ENCODE measurements around the gene DHX35.

Gene DHX35

DNA sequence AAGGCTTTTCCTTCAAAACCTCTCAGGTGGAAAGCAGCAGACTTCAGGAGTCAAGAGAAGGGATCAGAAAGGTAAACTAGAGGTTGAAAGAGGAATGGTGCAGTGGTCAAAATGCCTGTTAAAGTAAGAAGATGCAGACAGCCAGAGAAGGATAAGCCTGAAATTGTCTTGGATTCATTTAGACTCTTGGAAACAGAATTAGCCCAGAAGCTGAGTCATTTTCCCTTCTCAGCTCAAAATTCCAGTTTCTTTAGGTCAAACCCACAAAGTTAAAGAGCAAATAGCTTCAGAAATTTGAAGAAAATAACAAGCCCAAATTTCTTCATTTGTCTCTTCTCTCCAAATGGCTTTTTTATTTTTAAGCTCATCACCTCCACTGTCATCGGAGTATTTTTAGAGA lies 73.9 kb downstream of the DHX35 start:
- no peak for DNase-seq

DNA sequence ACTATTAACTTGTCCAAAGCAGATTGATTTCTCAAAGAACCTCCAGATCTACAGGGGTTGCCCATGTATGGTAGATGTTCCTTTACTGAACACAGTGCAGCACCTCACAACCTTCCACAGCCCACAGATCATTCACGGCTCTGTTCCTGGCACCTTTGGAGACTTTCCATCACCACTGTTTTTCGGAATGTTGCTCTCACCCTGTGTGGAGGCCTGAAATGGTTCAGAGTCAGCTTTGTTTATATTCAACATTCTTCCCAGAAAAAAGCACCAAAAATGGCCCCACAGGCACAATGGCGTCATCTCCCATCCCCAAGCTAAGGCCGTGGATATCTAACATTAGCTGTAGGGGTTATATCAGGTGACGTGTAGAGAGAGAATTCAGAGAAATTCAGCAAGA lies 74.7 kb downstream of the DHX35 start:
- no peak for DNase-seq

DNA sequence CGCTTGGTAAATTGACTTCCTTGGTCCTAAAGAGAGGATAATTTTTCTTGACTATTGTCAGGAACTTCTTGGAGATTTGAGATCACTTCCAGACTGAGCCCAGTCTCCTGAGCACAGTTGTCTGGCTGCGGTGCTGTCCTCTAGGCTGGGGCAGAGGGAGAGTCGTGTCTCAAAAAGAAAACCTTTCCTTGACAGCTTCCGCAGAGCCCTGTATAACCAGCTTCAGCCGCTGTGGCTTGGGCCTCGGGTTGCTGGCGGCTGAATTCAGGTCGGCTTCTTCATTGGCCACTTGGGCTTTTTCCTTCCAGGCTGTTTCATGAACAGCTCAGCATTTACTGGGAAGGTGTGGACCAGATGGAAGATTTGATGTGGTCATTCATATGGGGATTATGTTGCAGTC lies 75.9 kb downstream of the DHX35 start:
- no peak for DNase-seq

DNA sequence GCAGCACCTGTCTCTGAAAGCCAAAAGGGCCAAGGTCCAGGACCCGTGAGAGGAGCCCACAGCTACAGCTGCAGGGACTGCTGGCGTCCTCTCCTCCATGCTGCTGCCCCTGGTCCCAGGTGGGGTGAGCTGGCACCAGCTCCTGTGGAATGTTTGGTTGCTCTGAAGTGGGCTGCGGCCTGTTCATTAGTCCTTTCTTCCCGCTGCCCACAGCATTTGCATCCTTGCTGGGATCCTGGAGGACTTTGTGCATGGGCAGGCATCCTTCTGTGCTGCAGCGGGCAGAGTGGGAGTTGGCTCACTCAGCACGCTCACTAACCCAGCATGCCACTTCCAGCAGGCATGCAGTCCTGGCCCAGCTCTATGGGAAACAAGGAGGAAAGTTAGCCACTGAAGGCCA lies 76.4 kb downstream of the DHX35 start:
- no peak for DNase-seq

DNA sequence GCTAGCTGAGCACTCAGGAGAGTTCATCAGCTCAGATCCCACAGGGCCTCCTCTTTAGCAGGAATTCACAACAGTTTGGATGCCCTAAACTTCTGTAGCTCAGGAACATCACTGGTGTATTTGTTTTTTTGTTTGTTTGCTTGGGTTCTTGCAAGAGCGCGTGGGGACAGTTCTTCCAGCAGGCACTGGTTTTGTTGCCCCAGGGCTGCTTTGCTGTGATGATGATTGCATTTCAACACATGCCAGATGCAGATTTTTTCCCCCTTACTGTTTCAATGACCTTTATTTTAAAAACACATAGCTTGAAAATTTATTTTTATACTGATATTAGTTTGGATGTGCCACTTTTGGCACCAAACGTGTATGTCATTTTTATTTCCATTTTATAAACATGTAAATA lies 77.1 kb downstream of the DHX35 start:
- no peak for DNase-seq

DNA sequence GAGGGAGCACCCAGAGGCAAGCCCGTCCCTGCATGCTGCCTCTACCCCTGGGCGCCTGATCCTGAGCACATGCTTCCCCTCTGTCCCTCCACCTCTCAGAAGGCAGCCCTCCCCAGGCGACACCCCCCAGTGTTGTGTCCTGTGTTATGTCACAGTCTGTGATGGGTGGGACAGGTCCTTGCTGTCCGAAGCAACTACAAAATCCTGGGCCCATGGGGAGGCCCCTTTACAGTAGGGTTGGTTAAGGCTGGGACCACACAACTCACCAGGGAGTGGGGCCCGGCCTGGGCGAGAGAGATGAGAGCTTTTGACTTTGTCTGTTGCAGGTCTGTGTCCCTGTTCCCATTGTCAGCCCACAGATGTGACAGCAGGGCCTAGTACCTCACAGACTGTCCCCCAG lies 78.0 kb downstream of the DHX35 start:
- no peak for DNase-seq

DNA sequence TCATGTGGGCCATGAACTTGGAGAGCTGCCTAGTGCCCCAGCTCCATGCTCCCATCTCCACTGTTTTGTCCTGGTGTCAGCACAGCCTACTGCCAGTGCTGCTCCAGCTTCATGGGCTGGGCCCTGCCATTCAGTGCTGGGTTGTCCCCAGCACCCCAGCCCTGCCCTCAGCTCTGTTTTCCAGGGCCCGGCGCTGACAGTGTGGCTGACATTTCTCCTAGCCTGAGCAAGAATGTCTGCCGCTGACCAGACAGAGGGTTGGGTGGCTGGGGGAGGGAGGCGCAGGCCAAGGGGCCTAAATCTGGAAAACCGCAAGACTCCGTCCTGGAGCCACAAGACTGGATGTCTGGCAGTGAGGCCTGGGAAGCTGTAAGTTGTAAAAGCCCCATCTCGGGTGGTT lies 78.9 kb downstream of the DHX35 start:
- DNase-seq, result no peak

DNA sequence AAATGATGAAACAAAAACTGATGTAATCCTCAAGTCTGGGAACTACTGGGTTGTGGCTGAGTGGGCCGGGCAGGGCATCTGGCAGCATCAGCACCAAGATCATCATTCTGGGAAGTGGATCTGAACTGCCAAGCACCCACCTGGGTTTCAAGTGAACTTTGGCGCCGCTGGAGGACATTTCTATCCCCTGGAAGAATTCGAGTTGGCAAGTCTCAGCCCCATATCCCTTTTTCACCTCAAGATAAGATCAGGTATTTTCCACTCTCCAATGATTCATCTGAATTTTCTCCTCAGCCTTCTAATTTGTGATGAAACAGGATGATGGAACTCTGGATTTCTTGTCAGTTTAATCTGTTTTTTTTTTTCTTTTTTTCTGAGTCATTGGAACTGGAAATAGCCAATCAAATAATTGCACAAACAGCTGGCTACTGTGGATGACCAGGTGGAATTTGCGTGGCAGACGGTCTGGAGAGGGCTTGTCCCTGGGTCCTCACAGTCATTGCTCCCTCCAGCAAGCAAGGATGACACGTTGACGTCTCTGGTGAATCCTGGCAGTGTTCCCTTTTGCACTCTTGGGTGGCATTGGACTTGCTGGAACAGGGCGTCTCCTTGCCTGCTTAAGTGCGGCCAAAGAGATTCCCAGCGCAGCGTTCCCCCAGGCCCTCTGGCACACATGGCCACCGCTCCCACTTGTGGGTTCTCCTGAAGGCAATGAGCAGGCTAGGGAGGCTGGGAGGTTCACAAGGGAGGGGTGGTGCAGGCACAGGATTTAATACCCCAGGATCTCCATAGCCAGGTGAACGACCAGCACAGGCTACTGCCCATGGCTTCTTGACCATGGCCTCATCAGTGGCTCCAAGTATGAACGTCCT lies 80.4 kb downstream of the DHX35 start:
- no peak for DNase-seq

DNA sequence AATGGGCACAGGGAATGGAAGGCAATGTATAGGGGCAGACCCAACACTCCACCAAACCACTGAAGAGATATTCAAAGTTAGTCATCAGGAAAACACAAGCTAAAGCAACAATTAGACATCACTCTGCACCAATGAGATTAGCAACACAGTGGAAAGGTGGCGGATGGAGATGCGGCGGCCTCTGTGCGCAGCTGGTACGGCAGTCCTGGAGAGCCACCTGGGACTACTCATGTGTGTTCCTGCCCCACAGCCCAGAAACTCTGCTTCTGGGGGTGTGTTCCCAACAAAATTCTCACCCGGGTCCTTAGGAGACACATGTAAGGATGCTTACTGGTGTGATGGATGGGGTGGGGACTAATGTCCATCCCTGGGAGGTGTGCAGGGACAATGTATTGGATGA lies 82.4 kb downstream of the DHX35 start:
- no peak for DNase-seq

DNA sequence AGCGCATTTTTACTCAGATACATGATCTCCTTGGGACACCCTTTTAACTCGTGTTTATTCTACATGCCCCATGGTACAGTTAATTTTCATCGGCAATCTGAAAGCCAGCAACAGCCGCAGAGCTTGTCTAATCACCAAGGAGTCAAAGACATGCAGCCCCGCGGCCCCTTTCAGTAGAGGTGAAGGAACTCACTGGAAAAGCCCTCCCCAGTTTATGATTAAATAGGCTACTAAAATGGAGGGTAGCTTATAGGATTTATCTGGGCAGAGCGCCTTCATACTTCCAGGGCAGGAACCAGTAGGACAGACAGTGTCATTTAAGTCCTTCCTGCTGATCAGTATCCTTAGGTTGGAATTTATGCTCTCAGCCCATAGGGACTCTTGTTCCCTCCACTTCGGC lies 83.5 kb downstream of the DHX35 start:
- DNase-seq, result no peak

DNA sequence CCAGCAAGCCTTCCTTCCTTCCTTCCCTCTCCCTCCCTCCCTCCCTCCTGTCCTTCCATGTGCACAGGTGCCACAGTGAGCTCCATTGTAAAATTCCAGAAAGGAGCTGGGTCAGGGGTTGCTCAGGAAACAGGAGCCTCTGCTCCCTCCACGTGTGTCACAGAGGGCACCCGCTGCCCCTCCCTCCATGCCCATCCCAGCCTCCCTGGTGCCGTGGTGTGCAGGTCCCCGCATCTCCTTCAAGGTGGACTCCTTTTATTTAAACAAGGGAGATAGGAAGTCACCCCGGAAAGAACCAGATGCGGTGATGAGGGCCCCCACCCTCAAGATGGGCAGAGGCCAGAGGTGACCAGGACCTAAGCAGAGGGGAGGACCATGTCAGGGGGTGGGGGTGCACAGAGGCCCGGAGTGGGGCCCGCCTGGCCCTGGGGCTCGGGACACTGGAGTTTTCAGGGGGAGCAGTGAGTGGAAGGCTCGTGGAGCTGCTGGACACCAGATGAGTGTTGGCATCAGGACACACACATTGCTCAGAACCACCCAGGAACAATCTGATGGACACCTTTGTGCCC lies 85.4 kb downstream of the DHX35 start:
- no peak for DNase-seq

DNA sequence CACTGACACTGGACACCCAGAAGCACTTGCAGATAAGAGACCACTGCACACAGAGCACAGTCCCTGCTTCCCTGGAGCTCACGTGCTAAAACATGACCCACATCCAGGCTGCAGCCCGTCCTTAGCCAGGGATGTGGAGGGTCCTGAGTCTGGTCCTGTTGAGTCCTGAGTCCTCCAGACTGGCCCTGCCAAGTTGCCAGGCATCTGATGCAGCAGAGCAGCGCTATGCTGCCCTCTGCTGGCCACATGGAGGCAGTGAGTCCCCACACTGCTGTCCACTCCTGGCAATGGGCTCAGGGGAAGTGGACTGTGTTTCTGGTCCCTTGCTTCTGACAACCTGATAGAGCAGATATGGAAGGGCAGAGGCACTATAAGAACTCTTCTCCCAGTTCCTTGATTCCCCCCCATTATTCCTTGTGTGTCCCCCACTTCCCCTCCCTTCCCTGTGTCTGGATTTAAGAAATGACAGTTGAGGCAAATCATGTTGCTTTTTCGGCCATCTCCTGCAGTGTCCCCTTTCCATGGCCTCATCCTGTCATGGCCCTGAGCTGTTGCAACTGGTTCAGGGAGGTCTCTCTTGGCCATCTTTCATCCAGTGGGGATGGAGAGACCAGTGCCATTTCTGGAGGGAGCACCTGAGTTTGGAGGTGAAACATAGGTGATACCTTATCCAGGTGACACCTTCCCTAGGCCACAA lies 86.0 kb downstream of the DHX35 start:
- peak; percentile 57 for DNase-seq

DNA sequence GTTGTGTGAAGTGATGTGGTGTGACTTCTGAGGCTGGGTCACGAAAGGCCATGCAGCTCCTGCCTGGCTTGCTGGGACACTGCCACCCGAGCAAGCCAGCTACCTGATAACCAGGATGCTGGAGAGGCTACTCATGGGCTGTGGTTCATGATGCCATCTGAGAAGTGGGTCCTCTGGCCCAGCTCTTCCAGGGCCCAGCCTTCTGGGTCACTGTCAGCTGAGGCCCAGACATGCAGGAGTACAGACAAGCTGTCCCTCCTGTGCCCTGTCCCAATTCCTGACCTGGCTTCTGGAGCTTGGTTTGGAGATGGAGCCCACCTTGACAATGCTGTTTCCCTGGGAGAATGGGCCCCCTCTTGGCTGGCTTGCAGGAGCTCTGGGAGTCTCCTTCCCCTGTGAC lies 87.0 kb downstream of the DHX35 start:
- DNase-seq, result no peak

DNA sequence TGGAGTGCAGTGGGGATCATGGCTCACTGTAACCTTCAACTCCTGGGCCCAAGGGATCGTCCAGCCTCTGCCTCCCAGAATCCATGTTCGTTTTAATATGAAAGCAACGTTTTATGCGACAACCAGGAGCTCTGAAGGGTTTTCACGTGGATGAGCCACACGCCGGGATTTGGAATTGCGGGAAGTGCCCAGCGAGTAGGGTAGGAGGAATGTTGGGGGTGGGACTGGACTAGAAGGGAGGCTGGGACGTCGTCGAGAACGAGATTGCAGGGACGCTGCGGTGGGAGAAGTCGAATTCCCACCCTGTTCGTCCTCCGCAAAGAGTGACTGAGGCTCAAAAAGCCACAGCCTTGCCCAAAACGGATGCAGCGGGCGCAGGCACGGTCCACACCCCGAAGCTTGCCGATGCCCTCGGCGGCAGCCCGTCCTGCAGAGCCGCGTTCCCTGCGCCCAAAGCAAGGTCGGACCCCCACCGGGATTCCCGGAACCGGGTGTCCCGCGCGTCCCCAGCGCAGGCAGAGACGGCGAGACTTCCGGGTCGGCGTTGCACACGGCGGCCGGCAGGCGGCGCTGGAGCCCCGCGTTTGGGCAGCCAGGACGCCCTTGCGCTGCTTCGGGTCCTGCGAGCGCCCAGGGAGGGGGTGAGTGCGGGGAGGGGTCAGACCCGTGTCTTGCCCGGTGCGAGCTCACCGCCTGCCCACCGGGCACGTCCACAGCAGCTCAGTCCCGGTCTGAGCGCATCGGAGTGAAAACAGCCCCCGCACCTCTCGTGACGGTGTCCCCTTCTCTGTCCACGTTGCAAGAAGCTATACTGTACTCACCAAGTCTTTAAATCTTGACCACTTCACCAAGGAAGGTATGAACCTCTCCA lies 87.8 kb downstream of the DHX35 start:
- peak; percentile 46 for DNase-seq

DNA sequence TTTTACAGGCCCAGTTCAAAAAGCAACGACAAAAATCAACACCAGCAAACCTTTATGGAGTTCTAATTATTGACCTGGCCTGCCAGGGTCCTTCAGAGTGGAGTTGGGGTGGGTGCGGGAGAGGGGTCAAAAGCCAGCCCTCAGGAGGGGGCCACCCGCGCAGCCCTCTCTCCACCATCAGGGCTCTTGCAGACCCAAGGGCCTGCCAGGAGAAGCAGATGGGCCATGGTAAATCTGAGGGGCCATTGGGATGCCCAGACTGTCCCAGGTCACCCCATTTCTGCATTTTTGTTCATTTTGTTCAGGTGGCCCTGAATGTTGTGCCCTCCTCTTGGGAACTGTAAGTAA lies 88.4 kb downstream of the DHX35 start:
- DNase-seq, result no peak

DNA sequence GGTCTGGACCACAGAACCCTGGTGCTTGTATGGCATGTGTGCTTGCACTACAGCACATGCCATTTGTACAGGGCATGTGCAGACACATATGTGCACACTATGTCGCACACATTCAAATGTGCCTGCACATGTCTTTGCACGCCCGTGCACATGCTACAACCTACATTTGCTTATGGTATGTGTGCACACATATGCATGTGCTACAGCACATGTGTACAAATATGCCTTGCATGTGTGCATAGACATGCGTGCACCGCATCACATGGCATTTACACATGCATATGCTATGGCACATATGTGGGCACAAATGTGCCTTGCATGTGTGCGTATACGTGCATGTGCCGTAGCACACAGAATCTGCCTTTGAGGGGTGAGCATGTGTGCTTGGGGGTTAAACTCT lies 90.5 kb downstream of the DHX35 start:
- DNase-seq, result no peak

DNA sequence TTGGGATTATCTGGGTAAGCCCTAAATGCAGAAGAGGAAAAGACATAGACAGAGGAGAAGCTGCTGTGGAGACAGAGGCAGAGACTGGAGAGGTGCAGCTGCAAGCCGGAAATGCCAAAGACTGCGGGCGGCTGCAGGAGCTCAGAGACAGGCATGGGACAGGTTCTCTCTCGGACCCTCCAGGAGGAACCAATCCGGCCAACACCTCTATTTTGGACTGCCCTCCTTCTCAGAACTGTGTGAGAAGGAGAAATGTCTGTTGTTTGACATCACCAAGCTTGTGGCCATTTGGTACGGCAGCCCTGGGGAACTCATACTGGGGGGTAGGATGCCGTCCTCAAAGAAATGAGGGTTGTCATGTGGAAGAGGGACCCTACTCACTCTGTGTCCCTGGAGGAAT lies 95.0 kb downstream of the DHX35 start:
- DNase-seq, result no peak

DNA sequence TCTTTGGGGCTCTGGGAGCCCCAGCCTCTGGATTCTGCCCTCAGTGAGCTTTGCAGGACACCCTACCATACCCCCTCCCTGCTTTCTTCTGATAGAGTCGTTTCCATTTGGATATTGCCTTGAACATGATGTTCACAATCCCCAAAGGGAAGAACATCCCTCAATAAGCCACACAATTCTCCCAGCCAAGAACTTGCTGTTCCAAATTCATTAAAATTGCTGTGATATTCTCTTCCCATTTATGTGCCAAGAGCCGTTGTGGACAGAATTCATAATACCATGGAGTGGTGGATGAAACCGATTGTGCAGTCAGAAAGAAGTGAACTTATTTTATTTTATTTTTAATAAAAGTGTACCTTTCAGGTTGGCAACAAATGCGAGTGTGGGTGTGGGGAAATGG lies 95.8 kb downstream of the DHX35 start:
- DNase-seq, result no peak

DNA sequence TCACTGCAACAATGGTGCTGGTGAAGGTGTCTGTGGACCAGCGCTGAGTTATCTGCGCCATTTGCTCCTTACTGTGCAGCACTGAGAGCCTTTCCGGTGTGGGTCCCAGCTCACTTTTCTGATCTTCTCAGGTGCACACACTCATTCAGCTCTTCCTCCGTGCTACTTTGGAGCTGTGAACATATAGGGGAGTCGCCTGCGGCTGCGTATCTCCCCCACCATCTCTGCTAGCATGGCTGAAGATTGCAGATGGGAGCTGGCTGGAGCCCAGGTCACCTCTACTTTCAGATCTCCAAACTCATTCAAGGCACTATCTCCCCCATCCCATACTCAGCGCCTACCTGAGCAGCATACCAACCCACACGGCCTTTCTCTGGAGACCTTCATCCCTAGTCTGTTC lies 96.9 kb downstream of the DHX35 start:
- no peak for DNase-seq

DNA sequence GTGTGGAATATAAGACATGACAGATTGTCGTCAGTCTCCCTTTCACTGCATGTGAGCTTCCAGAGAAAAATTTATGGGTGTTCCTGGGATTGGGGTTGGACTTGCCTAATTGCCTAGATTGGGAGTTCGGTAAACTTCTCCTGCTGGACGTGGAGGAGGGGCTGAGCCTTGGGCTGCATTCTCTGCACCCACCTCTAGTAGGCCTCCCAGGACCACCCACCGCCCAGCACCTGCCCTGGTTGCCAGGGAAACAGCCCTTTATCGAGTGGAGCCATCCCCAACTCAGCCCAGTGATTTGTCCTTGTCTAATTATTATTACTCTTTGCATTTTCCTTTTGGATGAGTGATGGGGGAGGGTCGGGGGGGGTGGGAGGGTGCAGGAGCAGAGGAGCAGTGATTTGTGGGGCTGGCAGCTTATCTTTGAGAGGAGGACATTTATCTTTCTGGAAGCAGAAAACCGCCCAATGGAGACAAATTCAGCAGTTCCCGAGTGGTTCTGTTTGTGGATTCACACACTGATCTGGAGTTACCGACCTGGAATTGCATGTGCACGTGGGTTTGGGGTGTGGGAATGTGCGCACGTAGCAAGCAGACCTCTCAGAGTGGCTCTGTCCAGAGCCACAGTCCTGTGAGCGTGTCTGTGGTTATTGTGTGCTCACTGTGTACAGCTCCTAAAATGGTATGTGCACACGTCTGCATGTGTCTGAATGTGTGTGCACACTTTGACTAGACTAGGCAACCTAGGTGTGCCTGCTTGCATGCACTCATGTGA lies 104.5 kb downstream of the DHX35 start:
- no peak for DNase-seq

DNA sequence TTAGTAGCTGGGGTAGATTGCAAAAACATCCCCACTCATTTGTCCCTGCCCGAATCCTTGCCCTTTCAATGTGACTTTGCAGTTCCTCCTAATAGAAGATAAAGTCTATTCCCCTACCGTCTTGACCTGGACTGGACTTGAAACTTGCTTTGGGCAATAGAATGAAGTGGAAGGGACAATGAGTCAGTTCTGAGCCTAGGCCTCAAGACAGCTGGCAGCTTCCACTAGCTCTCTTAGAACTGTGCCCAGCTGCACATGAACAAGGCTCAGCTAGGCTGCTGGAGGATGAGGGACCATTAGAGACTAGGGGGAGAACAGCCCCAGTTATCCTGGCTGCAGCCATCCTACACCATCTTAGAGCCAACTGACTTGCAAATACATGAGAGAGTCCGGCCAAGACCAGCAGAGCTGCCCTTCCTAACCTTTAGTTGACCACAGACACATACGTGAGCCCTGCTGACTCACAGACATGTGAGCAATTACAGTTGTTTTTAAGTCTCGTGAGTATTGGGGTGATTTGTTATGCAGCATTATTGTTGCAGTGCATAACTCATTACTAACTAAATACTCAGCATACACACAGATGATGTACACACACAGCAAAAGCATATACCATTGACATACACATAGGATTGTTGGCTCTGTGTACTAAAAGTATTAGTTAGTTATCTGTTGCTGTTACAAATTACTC lies 105.5 kb downstream of the DHX35 start:
- DNase-seq, result no peak

DNA sequence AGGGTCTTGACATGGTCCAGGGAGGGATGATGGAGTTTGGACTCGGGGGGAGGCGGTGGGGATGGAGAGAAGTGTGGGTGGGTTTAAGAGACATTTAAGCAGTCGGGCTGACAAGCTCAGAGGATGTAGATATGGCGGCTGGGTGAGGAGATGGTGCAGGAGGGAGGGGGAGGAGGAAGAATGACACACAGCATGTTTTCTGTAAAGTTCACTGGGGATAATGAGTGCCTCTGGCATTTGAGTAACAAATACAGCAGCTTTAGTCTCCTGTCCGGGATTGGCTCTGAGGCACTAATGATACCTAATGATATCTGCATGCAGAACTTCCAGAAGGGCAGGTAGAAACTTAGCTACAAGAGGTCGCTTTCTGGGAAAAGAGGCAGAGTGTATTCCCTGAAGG lies 107.8 kb downstream of the DHX35 start:
- DNase-seq, result no peak

All from MV-4-11 (cell line).